ENCODE measurements around the gene RBM23. TPM values are rescaled to one million over a fixed set of nuclear protein-coding genes. Genes with fewer than 3 reads are reported as not detected.

RBM23 gene
- total RNA-seq, 2 donors from 2014 or later = 52.0 to 68.6 TPM

DNA sequence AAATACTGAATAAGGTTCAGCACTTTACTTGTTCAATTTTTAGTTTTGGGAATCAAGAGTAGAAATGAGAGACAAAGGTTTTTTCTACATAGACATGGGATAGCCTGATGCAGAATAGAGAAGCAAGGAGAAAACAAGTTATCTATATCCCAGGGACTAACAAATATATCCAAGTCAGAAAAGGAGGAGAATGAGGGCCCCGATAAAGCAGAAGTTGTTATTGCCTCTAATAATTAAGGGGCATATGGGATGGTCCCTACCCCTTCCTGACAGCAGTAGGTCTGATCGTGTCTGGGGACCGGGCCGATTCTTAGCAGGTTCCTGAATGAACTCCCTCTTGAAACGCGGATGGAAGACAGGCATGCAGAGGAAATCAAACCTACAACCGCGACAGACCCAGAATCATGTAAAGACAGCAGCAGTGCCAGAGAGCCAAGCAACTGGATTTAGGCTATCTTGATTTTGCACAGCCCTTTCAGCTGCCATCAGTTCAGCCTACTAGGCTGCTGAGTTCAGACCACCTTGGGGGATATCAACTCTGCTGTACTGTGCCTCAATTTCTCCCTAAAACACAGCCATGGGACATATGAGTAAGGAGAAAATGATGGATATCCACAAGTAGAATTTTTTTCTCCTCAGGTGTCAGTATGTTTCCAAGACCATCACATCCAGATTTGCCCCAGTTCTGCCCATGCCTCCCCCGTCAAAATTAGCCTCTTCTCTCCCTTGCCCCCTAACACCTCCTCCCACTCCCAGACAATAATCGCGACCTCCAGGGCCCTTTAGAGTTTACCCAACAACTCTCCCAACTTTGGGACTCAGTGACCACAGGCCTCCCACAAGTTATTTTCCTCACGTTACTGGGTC is 9.5 kb upstream of the RBM23 start:
- peaks cover 16% of the 10 kb centered on the region for H3K4me1 Mint-ChIP-seq
- H3K9me3 Mint-ChIP-seq = no peaks in the 10 kb centered on the region
- Histone ChIP-seq H3K9me3 (ENCODE audit: control insufficient read depth, low read length) (no peaks in the 10 kb centered on the region), H3K27ac (ENCODE audit: low read depth, low read length) (peak overlapping the region; percentile 64), H3K4me3 (ENCODE audit: low read length) (peak overlapping the region; percentile 92), H3K4me1 (ENCODE audit: control insufficient read depth, insufficient read depth, low read length) (peaks cover 12% of the 10 kb centered on the region), H3K9ac (ENCODE audit: extremely low read depth, low read length, poor library complexity, severe bottlenecking) (peak overlapping the region; percentile 65), H3K36me3 (ENCODE audit: control insufficient read depth, insufficient read depth, low read length) (peaks cover 35% of the 10 kb centered on the region), H3K27me3 (ENCODE audit: control insufficient read depth, insufficient read depth, low read length, poor library complexity, severe bottlenecking) (no peaks in the 10 kb centered on the region)
- WGBS, 2 experiments (ENCODE audit: insufficient coverage in 1 of 2, insufficient read length in 1 of 2) = 29 to 32% methylated on average over 11 to 12 of the region's 12 CpGs
- no peak overlapping the region for H3K4me3 Mint-ChIP-seq
- H3K27me3 Mint-ChIP-seq (ENCODE audit: insufficient read depth) = no peaks in the 10 kb centered on the region
- no peak for DNase-seq
- no peak overlapping the region for H3K27ac Mint-ChIP-seq
- TF ChIP-seq, protein P1, sequence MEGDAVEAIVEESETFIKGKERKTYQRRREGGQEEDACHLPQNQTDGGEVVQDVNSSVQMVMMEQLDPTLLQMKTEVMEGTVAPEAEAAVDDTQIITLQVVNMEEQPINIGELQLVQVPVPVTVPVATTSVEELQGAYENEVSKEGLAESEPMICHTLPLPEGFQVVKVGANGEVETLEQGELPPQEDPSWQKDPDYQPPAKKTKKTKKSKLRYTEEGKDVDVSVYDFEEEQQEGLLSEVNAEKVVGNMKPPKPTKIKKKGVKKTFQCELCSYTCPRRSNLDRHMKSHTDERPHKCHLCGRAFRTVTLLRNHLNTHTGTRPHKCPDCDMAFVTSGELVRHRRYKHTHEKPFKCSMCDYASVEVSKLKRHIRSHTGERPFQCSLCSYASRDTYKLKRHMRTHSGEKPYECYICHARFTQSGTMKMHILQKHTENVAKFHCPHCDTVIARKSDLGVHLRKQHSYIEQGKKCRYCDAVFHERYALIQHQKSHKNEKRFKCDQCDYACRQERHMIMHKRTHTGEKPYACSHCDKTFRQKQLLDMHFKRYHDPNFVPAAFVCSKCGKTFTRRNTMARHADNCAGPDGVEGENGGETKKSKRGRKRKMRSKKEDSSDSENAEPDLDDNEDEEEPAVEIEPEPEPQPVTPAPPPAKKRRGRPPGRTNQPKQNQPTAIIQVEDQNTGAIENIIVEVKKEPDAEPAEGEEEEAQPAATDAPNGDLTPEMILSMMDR (conservative IDR thresholded peaks at IDR 0.05) = no peak
- peaks cover 39% of the 10 kb centered on the region for H3K36me3 Mint-ChIP-seq (ENCODE audit: low read depth)

DNA sequence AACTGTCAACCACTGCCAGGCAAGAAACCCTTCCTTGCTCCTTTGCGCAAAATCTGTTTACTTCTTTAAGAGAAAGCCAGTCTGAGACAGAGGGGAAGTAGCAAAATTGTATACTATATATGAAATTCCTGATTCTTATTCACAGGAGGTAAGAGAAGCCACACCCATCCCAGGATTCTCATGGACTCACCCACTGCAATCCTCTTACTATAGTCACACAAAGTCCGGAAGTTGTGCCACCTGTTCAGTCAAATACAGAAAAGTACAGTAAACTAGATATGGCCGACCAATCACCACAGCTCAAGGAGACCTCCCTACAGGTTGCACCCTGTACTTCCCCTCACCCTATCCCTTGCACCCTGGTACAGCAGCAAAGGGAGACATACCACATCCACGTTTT is 7.4 kb upstream of the RBM23 start:
- no peaks in the 10 kb centered on the region for H3K9me3 ChIP-seq (ENCODE audit: control insufficient read depth, low read length)
- peaks cover 8% of the 10 kb centered on the region for H3K4me1 ChIP-seq (ENCODE audit: control insufficient read depth, insufficient read depth, low read length)
- no peak overlapping the region for H3K27ac ChIP-seq (ENCODE audit: low read depth, low read length)
- no peaks in the 10 kb centered on the region for H3K27me3 ChIP-seq (ENCODE audit: control insufficient read depth, insufficient read depth, low read length, poor library complexity, severe bottlenecking)
- H3K4me3 Mint-ChIP-seq = no peak overlapping the region
- H3K27me3 Mint-ChIP-seq (ENCODE audit: insufficient read depth) = no peaks in the 10 kb centered on the region
- TF ChIP-seq, protein P1 (conservative IDR thresholded peaks at IDR 0.05) = no peak
- no peak for DNase-seq
- peaks cover 53% of the 10 kb centered on the region for H3K36me3 Mint-ChIP-seq (ENCODE audit: low read depth)
- H3K27ac Mint-ChIP-seq = no peak overlapping the region
- peaks cover 55% of the 10 kb centered on the region for H3K36me3 ChIP-seq (ENCODE audit: control insufficient read depth, insufficient read depth, low read length)
- H3K4me1 Mint-ChIP-seq = peaks cover 6% of the 10 kb centered on the region
- no peaks in the 10 kb centered on the region for H3K9me3 Mint-ChIP-seq
- no peak overlapping the region for H3K9ac ChIP-seq (ENCODE audit: extremely low read depth, low read length, poor library complexity, severe bottlenecking)
- WGBS, 2 experiments (ENCODE audit: insufficient coverage in 1 of 2, insufficient read length in 1 of 2) = 93% methylated on average over 4 of the region's 4 CpGs; no CpG with 5 or more reads in 1 of the 2 experiments
- no peak overlapping the region for H3K4me3 ChIP-seq (ENCODE audit: low read length)

DNA sequence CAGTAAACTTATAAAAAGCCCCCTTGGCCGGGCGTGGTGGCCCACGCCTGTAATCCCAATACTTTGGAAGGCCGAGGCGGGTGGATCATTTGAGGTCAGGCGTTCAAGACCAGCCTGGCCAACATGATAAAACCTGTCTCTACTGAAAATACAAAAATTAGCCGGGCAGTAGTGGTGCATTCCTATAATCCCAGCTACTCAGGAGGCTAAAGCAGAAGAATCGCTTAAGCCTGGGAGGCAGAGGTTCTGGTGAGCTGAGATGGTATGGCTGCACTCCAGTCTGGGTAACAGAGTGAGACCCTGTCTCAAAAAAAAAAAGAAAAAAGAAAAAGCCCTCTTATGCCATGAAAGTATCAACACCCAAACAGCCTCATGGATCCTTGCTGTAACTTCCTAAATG is 6.6 kb upstream of the RBM23 start:
- Histone ChIP-seq H3K27me3 (ENCODE audit: control insufficient read depth, insufficient read depth, low read length, poor library complexity, severe bottlenecking) (no peaks in the 10 kb centered on the region), H3K36me3 (ENCODE audit: control insufficient read depth, insufficient read depth, low read length) (peaks cover 63% of the 10 kb centered on the region), H3K9me3 (ENCODE audit: control insufficient read depth, low read length) (no peaks in the 10 kb centered on the region), H3K4me3 (ENCODE audit: low read length) (no peak overlapping the region), H3K27ac (ENCODE audit: low read depth, low read length) (no peak overlapping the region), H3K9ac (ENCODE audit: extremely low read depth, low read length, poor library complexity, severe bottlenecking) (no peak overlapping the region), H3K4me1 (ENCODE audit: control insufficient read depth, insufficient read depth, low read length) (peaks cover 8% of the 10 kb centered on the region)
- no peak for DNase-seq
- Mint-ChIP-seq H3K27me3 (ENCODE audit: insufficient read depth) (no peaks in the 10 kb centered on the region), H3K4me1 (peaks cover 6% of the 10 kb centered on the region), H3K4me3 (no peak overlapping the region), H3K36me3 (ENCODE audit: low read depth) (peaks cover 61% of the 10 kb centered on the region), H3K9me3 (no peaks in the 10 kb centered on the region), H3K27ac (no peak overlapping the region)
- TF ChIP-seq, protein P1 (conservative IDR thresholded peaks at IDR 0.05) = no peak
- WGBS, 2 experiments (ENCODE audit: insufficient coverage in 1 of 2, insufficient read length in 1 of 2) = 91 to 94% methylated on average over 8 of the region's 8 CpGs

Data from endodermal cell (in vitro differentiated cells).